Motor neuron (in vitro differentiated cells): ENCODE measurements around the gene SOHLH1. TPM values are rescaled to one million over a fixed set of nuclear protein-coding genes. Genes with fewer than 3 reads are reported as not detected.

Experiments
- ATAC-seq, 8 experiments: fragments of 200-7000 bp; cut with Tn5 transposase; replicated peaks in 6 of 8; 2 replicates each; pipeline ENCODE4 v1.8.0; 2021; ENCODE audit warnings: mild to moderate bottlenecking in 8 of 8, moderate library complexity in 8 of 8
- H3K27ac ChIP-seq, 2 donors: fragments of 250-450 bp; sonication (Bioruptor Pico); 2 replicates each; pipeline ENCODE4 v1.9.0; 2021; ENCODE audit warnings: antibody characterized with exemption in 2 of 2, mild to moderate bottlenecking in 2 of 2, moderate library complexity in 1 of 2
- H3K4me1 ChIP-seq, 2 donors: fragments of 250-450 bp; sonication (Bioruptor Pico); replicated peaks in 1 of 2; 2 replicates each; pipeline ENCODE4 v1.6.1; 2021; ENCODE audit warnings: antibody characterized with exemption in 2 of 2, mild to moderate bottlenecking in 2 of 2, moderate library complexity in 1 of 2
- H3K4me3 ChIP-seq, 5 donors: fragments of 250-450 bp; sonication (Bioruptor Pico); 2 replicates each; pipeline ENCODE4 v1.9.0; 2021; ENCODE audit warnings: antibody characterized with exemption in 5 of 5, mild to moderate bottlenecking in 5 of 5, moderate library complexity in 4 of 5
- WGBS, 10 experiments: fragments of 450-650 bp; shearing (Covaris generic); methylation state at CpG; one replicate each; pipeline ENCODE4 v1.0.0; 2022; 5-methylcytosine and 5-hydroxymethylcytosine counted together
- in situ Hi-C, 9 experiments: fragments of 400-800 bp; cut with MboI; loops; one replicate each; pipeline ENCODE4 v1.15.0; 2021; ENCODE audit warnings: low sequenced_read_pairs in 9 of 9, low pct_unique_long_range_greater_than_20kb in 2 of 9; ENCODE audit not compliant: unreplicated experiment in 9 of 9
- total RNA-seq, 8 experiments: library from RNA; unstranded; fragments of 300-600 nt; gene quantifications; 2 replicates each; pipeline versions ENCODE4 v1.2.3 to v1.2.4, GENCODE V29; 2022

Gene SOHLH1
- total RNA-seq, 8 experiments from 2014 or later: 0.14 to 0.15 TPM; not detected in 6

GRCh38 chr9:135664801-135665794 lies 34.2 kb downstream of the SOHLH1 start:
- Histone ChIP-seq H3K4me3 (no peak overlapping the region), H3K27ac (no peak overlapping the region), H3K4me1 (no peaks in the 10 kb centered on the region)
- 33 to 93% (median 70%) methylated on average over 3 to 12 of the region's 32 CpGs; no CpG with 5 or more reads in 6 of the 10 experiments for WGBS, 10 experiments
- ATAC-seq: no peak
- in situ Hi-C loops: no loop called here

GRCh38 chr9:135664266-135664665 lies 35.0 kb downstream of the SOHLH1 start:
- Histone ChIP-seq H3K4me3 (no peak overlapping the region), H3K4me1 (no peaks in the 10 kb centered on the region), H3K27ac (no peak overlapping the region)
- in situ Hi-C loops: no loop called here
- WGBS, 10 experiments: 48 to 100% (median 68%) methylated on average over 1 to 8 of the region's 10 CpGs; no CpG with 5 or more reads in 5 of the 10 experiments
- no peak for ATAC-seq

- in situ Hi-C loops: no loop called here
- H3K4me1 ChIP-seq: no peaks in the 10 kb centered on the region
- H3K27ac ChIP-seq: no peak overlapping the region
- WGBS, 10 experiments: 0 to 100% (median 48%) methylated on average over 1 to 2 of the region's 12 CpGs; no CpG with 5 or more reads in 6 of the 10 experiments
- H3K4me3 ChIP-seq: no peak overlapping the region
- ATAC-seq: no peak
These were observed 35.4 kb downstream of the SOHLH1 start for GRCh38 chr9:135663857-135664256.

GRCh38 chr9:135663451-135663770 lies 35.9 kb downstream of the SOHLH1 start:
- in situ Hi-C loops: no loop called here
- Histone ChIP-seq H3K27ac (no peak overlapping the region), H3K4me3 (no peak overlapping the region), H3K4me1 (no peaks in the 10 kb centered on the region)
- no peak for ATAC-seq
- no CpG with 5 or more reads among the region's 3 CpGs for WGBS, 10 experiments

- in situ Hi-C loops: no loop called here
These were observed 36.4 kb downstream of the SOHLH1 start, which contains the start of gene LCN9 for GRCh38 chr9:135662758-135663450. Gene LCN9, plus strand, starts transcription at chr9:135663309. Its CDS starts 13 bp downstream, at chr9:135663322.

GRCh38 chr9:135661816-135662560 lies 37.3 kb downstream of the SOHLH1 start:
- in situ Hi-C loops: no loop called here
- Histone ChIP-seq H3K4me3 (no peak overlapping the region), H3K4me1 (no peaks in the 10 kb centered on the region), H3K27ac (no peak overlapping the region)
- WGBS, 10 experiments: 37 to 73% (median 61%) methylated on average over 2 to 13 of the region's 19 CpGs; no CpG with 5 or more reads in 2 of the 10 experiments
- no peak for ATAC-seq

More at GRCh38 chr9:135662758-135663450, 36.4 kb downstream of the SOHLH1 start, which contains the start of gene LCN9:
- Histone ChIP-seq H3K4me1 (no peaks in the 10 kb centered on the region), H3K4me3 (no peak within 1 kb of the TSS), H3K27ac (no peak within 1 kb of the TSS)
- 0 to 85% (median 70%) methylated on average over 2 to 15 of the region's 25 CpGs; no CpG with 5 or more reads in 6 of the 10 experiments for WGBS, 10 experiments
- peak in 5 of 8 experiments; percentile 55 to 87 (median 61) for ATAC-seq

GRCh38 chr9:135660407-135660806 lies 38.9 kb downstream of the SOHLH1 start:
- H3K4me1 ChIP-seq: no peaks in the 10 kb centered on the region
- no peak overlapping the region for H3K4me3 ChIP-seq
- in situ Hi-C loops: no loop called here
- WGBS, 10 experiments: 73 to 100% (median 92%) methylated on average over 1 to 20 of the region's 22 CpGs; no CpG with 5 or more reads in 1 of the 10 experiments
- H3K27ac ChIP-seq: no peak overlapping the region
- ATAC-seq: no peak

GRCh38 chr9:135659252-135659651 lies 40.0 kb downstream of the SOHLH1 start:
- H3K27ac ChIP-seq: no peak overlapping the region
- in situ Hi-C loops: no loop called here
- H3K4me1 ChIP-seq: no peaks in the 10 kb centered on the region
- ATAC-seq: no peak
- 42 to 95% (median 90%) methylated on average over 2 to 9 of the region's 13 CpGs; no CpG with 5 or more reads in 5 of the 10 experiments for WGBS, 10 experiments
- no peak overlapping the region for H3K4me3 ChIP-seq

- in situ Hi-C loops: no loop called here
- 31 to 88% (median 76%) methylated on average over 1 to 14 of the region's 15 CpGs; no CpG with 5 or more reads in 3 of the 10 experiments for WGBS, 10 experiments
- H3K4me3 ChIP-seq: no peak overlapping the region
- no peak for ATAC-seq
- no peaks in the 10 kb centered on the region for H3K4me1 ChIP-seq
- no peak overlapping the region for H3K27ac ChIP-seq
These were observed 41.9 kb downstream of the SOHLH1 start for GRCh38 chr9:135657416-135657815.

- Histone ChIP-seq H3K27ac (no peak overlapping the region), H3K4me1 (no peaks in the 10 kb centered on the region), H3K4me3 (no peak overlapping the region)
- 0 to 100% methylated on average over 1 of the region's 8 CpGs; no CpG with 5 or more reads in 8 of the 10 experiments for WGBS, 10 experiments
- ATAC-seq: peak in 3 of 8 experiments; percentile 37 to 70 (median 41)
- in situ Hi-C loops: no loop called here
These were observed 44.0 kb downstream of the SOHLH1 start for GRCh38 chr9:135655317-135655716.

GRCh38 chr9:135650408-135650807 lies 48.9 kb downstream of the SOHLH1 start:
- in situ Hi-C loops: no loop called here
- no peaks in the 10 kb centered on the region for H3K4me1 ChIP-seq
- H3K27ac ChIP-seq: no peak overlapping the region
- H3K4me3 ChIP-seq: no peak overlapping the region
- WGBS, 10 experiments: 69 to 100% (median 86%) methylated on average over 1 to 15 of the region's 17 CpGs
- ATAC-seq: no peak

GRCh38 chr9:135649508-135649907 lies 49.8 kb downstream of the SOHLH1 start:
- no peak overlapping the region for H3K4me3 ChIP-seq
- WGBS, 10 experiments: 28 to 100% (median 50%) methylated on average over 1 to 2 of the region's 2 CpGs; no CpG with 5 or more reads in 1 of the 10 experiments
- H3K27ac ChIP-seq: no peak overlapping the region
- H3K4me1 ChIP-seq: no peaks in the 10 kb centered on the region
- in situ Hi-C loops: no loop called here
- no peak for ATAC-seq
